HepG2 (cell line): ENCODE data around the gene SMIM13. TPM values are rescaled to one million over a fixed set of nuclear protein-coding genes. Genes with fewer than 3 reads are reported as not detected.

ENCODE experiments used
- ATF7-NPFF ChIP-seq: sonication (generic); formaldehyde crosslinking; IDR thresholded peaks from 2 replicates; pipeline ENCODE4 v1.8.1; 2023; ENCODE audit warnings: mild to moderate bottlenecking, low read depth, missing genetic modification reagents, moderate library complexity
- ATM ChIP-seq: fragments of 450-650 bp; IDR thresholded peaks from 2 replicates; pipeline ENCODE4 v1.7.1; 2017; ENCODE audit warnings: mild to moderate bottlenecking, borderline replicate concordance
- CENPT ChIP-seq: sonication (generic); formaldehyde crosslinking; IDR thresholded peaks from 2 replicates; pipeline ENCODE4 v1.8.0; 2022; ENCODE audit warnings: low read depth, mild to moderate bottlenecking, moderate library complexity, missing genetic modification reagents
- FOSL1 ChIP-seq: sonication (generic); formaldehyde crosslinking; IDR thresholded peaks from 2 replicates; pipeline ENCODE4 v1.9.0; 2021; ENCODE audit warnings: missing genetic modification reagents, borderline replicate concordance
- FOXA1 ChIP-seq, 2 experiments: fragments of 450-650 bp in 1 of 2; sonication (generic) in 1 of 2; formaldehyde crosslinking in 1 of 2; IDR thresholded peaks; 2 replicates each; pipeline versions ENCODE4 v1.4.0 to v1.6.1; 2016 to 2020; ENCODE audit warnings: missing genetic modification reagents in 1 of 2
- HMG20B ChIP-seq: conservative IDR thresholded peaks from 2 replicates; pipeline ENCODE4 v1.6.1; 2016; ENCODE audit warnings: missing genetic modification reagents, missing compliant biosample characterization
- HNRNPK ChIP-seq: fragments of 200-400 bp; formaldehyde crosslinking; IDR thresholded peaks from 2 replicates; pipeline ENCODE4 v1.6.1; 2018; ENCODE audit warnings: low read length, low read depth, moderate library complexity, mild to moderate bottlenecking; ENCODE audit not compliant: poor library complexity, severe bottlenecking
- MAFF ChIP-seq: IDR thresholded peaks from 2 replicates; pipeline ENCODE4 v1.6.1; 2011; ENCODE audit warnings: low read depth, low read length, improper control_type of control experiment
- MEF2D ChIP-seq: sonication (generic); formaldehyde crosslinking; IDR thresholded peaks from 2 replicates; pipeline ENCODE4 v1.5.1; 2020; ENCODE audit warnings: mild to moderate bottlenecking, missing genetic modification reagents
- MIXL1 ChIP-seq: IDR thresholded peaks from 2 replicates; pipeline ENCODE4 v1.6.1; 2016
- MXD1 ChIP-seq: sonication (generic); formaldehyde crosslinking; IDR thresholded peaks from 2 replicates; pipeline ENCODE4 v1.4.0; 2020; ENCODE audit warnings: mild to moderate bottlenecking, missing genetic modification reagents
- NFKBIZ ChIP-seq: IDR thresholded peaks from 2 replicates; pipeline ENCODE4 v1.6.1; 2018; ENCODE audit warnings: missing genetic modification reagents, missing compliant biosample characterization
- PTBP1 ChIP-seq: fragments of 200-400 bp; formaldehyde crosslinking; IDR thresholded peaks from 2 replicates; pipeline ENCODE4 v1.6.1; 2018; ENCODE audit warnings: low read length, low read depth; ENCODE audit not compliant: poor library complexity, severe bottlenecking
- RNF219 ChIP-seq: sonication (generic); formaldehyde crosslinking; IDR thresholded peaks from 2 replicates; pipeline ENCODE4 v1.5.0; 2020; ENCODE audit warnings: mild to moderate bottlenecking, missing genetic modification reagents
- RORA ChIP-seq: sonication (generic); formaldehyde crosslinking; IDR thresholded peaks from 2 replicates; pipeline ENCODE4 v1.5.0; 2020; ENCODE audit warnings: mild to moderate bottlenecking, missing genetic modification reagents, moderate library complexity
- SMAD9 ChIP-seq: sonication (generic); formaldehyde crosslinking; IDR thresholded peaks from 2 replicates; pipeline ENCODE4 v1.5.1; 2020; ENCODE audit warnings: mild to moderate bottlenecking, missing genetic modification reagents
- TAF15 ChIP-seq: fragments of 200-400 bp; formaldehyde crosslinking; IDR thresholded peaks from one replicate; pipeline ENCODE4 v1.6.1; 2018; ENCODE audit warnings: mild to moderate bottlenecking, low read depth, low read length; ENCODE audit not compliant: poor library complexity, severe bottlenecking
- THAP7 ChIP-seq: sonication (generic); formaldehyde crosslinking; IDR thresholded peaks from 2 replicates; pipeline ENCODE4 v1.8.1; 2023; ENCODE audit warnings: mild to moderate bottlenecking, missing genetic modification reagents
- YEATS4 ChIP-seq: sonication (generic); formaldehyde crosslinking; IDR thresholded peaks from 2 replicates; pipeline ENCODE4 v1.4.0; 2020; ENCODE audit warnings: missing genetic modification reagents, borderline replicate concordance
- ZFP1 ChIP-seq: IDR thresholded peaks from 2 replicates; pipeline ENCODE4 v1.6.1; 2016
- ZFP37 ChIP-seq: sonication (generic); formaldehyde crosslinking; IDR thresholded peaks from 2 replicates; pipeline ENCODE4 v1.4.0; 2020; ENCODE audit warnings: missing genetic modification reagents, borderline replicate concordance
- ZFP90 ChIP-seq: sonication (generic); formaldehyde crosslinking; IDR thresholded peaks from 2 replicates; pipeline ENCODE4 v1.8.0; 2022; ENCODE audit warnings: missing genetic modification reagents, mild to moderate bottlenecking, inconsistent platforms, borderline replicate concordance
- ZMAT3 ChIP-seq: sonication (generic); formaldehyde crosslinking; conservative IDR thresholded peaks from 2 replicates; pipeline ENCODE4 v1.7.0; 2021; ENCODE audit warnings: missing genetic modification reagents
- ZNF20 ChIP-seq: sonication (generic); formaldehyde crosslinking; IDR thresholded peaks from 2 replicates; pipeline ENCODE4 v1.4.0; 2020; ENCODE audit warnings: mild to moderate bottlenecking, moderate library complexity, missing genetic modification reagents
- ZNF335 ChIP-seq: sonication (generic); formaldehyde crosslinking; IDR thresholded peaks from 2 replicates; pipeline ENCODE4 v1.4.0; 2020; ENCODE audit warnings: missing genetic modification reagents
- ZNF543 ChIP-seq: sonication (generic); formaldehyde crosslinking; IDR thresholded peaks from 2 replicates; pipeline ENCODE4 v1.4.0; 2020; ENCODE audit warnings: mild to moderate bottlenecking, missing genetic modification reagents
- ZNF614 ChIP-seq: IDR thresholded peaks from 2 replicates; pipeline ENCODE4 v1.6.1; 2018; ENCODE audit warnings: missing biosample characterization, missing genetic modification reagents, inconsistent platforms, borderline replicate concordance
- ZNF670 ChIP-seq: sonication (generic); formaldehyde crosslinking; IDR thresholded peaks from 2 replicates; pipeline ENCODE4 v1.8.0; 2022; ENCODE audit warnings: mild to moderate bottlenecking, missing genetic modification reagents, borderline replicate concordance
- ZNF709 ChIP-seq: sonication (generic); formaldehyde crosslinking; IDR thresholded peaks from 2 replicates; pipeline ENCODE4 v1.5.0; 2020; ENCODE audit warnings: mild to moderate bottlenecking, missing genetic modification reagents
- polyA plus RNA-seq, 8 experiments: library from polyadenylated mRNA; depleted of rRNA in 3 of 8; stranded (reverse) in 7 of 8; unstranded in 1 of 8; fragments of >200 nt; fragmentation: Illumina TruSeq in 4 of 8; extraction: Trizol in 4 of 8; gene quantifications; 2 replicates each; pipeline versions ENCODE4 v1.2.1 to v1.2.3, GENCODE V29; 2011 to 2016; ENCODE audit warnings: low read depth in 4 of 8, missing spikeins in 1 of 8, mixed read lengths in 1 of 8; ENCODE audit not compliant: insufficient read depth in 1 of 8
- total RNA-seq, 5 experiments: library from RNA; depleted of rRNA; stranded (reverse); fragments of >200 nt; fragmentation: Illumina TruSeq; extraction: Trizol; gene quantifications; 2 replicates each; pipeline ENCODE4 v1.2.3, GENCODE V29; 2016; ENCODE audit warnings: low read depth in 1 of 5

The SMIM13 gene
- total and polyA plus RNA-seq, 2 of the 13 experiments (the other 11 are each of a cell fraction or from before 2014, with no cell fraction given): 2.7 to 10.2 TPM

GRCh38 chr6:11043961-11044711 is 49.5 kb upstream of the SMIM13 start, which contains the start of gene ELOVL2 (continued):
- no peak for TF ChIP-seq ZNF20
- no peak for TF ChIP-seq MXD1 (CRISPR knock-in tag)
- 0 out of 2 replicates have a peak, but pooled peaks have one; percentile 37 for TF ChIP-seq FOSL1 (CRISPR knock-in tag)
- TF ChIP-seq ZNF709 (CRISPR knock-in tag): peak; percentile 55
- TF ChIP-seq MEF2D: no peak
- TF ChIP-seq ZFP1 (CRISPR knock-in tag): no peak
- TF ChIP-seq ZMAT3: peak; percentile 40; the same call in 1 of the 2 replicates
- no peak for TF ChIP-seq RORA (CRISPR knock-in tag)
- peak; percentile 75 for TF ChIP-seq YEATS4
- TF ChIP-seq THAP7: no peak
- TF ChIP-seq ZNF670 (CRISPR knock-in tag): 0 out of 2 replicates have a peak, but pooled peaks have one; percentile 16
- TF ChIP-seq MAFF: no peak
- TF ChIP-seq ATF7-NPFF (CRISPR knock-in tag): peak; percentile 88
- no peak for TF ChIP-seq ZFP37
- TF ChIP-seq ZNF543 (CRISPR knock-in tag): no peak
- no peak for TF ChIP-seq NFKBIZ
- TF ChIP-seq PTBP1: no peak
- no peak for TF ChIP-seq HMG20B (CRISPR knock-in tag)
- TF ChIP-seq MIXL1 (CRISPR knock-in tag): no peak
- no peak for TF ChIP-seq TAF15
- no peak for TF ChIP-seq RNF219 (CRISPR knock-in tag)
- 0 out of 2 replicates have a peak, but pooled peaks have one; percentile 28 for TF ChIP-seq CENPT
- TF ChIP-seq ZNF335: no peak
- TF ChIP-seq SMAD9 (CRISPR knock-in tag): no peak
- TF ChIP-seq HNRNPK: peak; percentile 55
- TF ChIP-seq ZNF614: no peak
- no peak for TF ChIP-seq FOXA1 (IDR thresholded peaks at IDR 0.05)
- TF ChIP-seq FOXA1 (CRISPR knock-in tag; IDR thresholded peaks at IDR 0.05): no peak
- no peak for TF ChIP-seq ATM
- peak; percentile 59; the same call in 1 of the 2 replicates for TF ChIP-seq ZFP90
